Testis (tissue), 2 donors: ENCODE measurements around the gene MYLK.

ENCODE experiments used
- CTCF ChIP-seq, 3 experiments: fragments of 450-650 bp in 2 of 3; fragments of 200-600 bp in 1 of 3; sonication (generic) in 1 of 3; IDR thresholded peaks; one replicate each; pipeline ENCODE4 v1.5.1; 2016 to 2019; ENCODE audit warnings: antibody characterized with exemption in 3 of 3, mild to moderate bottlenecking in 2 of 3, moderate library complexity in 1 of 3
- POLR2A ChIP-seq: fragments of 450-650 bp; IDR thresholded peaks from one replicate; pipeline ENCODE4 v1.6.1; 2017; ENCODE audit warnings: antibody characterized with exemption, mild to moderate bottlenecking, moderate library complexity

GRCh38 chr3:123745184-123745855 lies 138.8 kb downstream of the MYLK start:
- TF ChIP-seq POLR2A (no peak), CTCF (IDR thresholded peaks at IDR 0.05) (no peak)
